GM18520 (cell line): ENCODE measurements around the gene APOD.

ENCODE experiments used
- ATAC-seq: cut with Tn5 transposase; IDR thresholded peaks from one replicate; pipeline ENCODE4 v1.9.1; 2021; ENCODE audit not compliant: unreplicated experiment

APOD gene

DNA sequence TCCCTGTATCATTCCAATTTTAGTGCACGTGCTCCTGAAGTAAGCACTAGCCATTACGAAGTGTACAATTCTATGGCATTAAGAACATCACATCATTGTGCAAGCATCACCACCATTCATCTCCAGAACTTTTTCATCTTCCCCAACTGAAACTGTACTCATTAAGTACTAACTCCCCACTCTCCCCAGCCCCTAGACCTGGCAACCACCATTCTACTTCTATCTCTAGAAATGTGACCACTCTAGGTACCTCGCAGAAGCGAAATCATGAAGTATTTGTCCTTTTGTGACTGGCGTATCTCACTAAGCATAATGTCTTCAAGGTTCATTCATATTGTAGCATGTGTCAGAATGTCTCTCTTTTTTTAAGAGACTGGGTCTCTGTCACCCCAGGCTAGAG is 52.1 kb downstream of the APOD start:
- ATAC-seq, result no peak

DNA sequence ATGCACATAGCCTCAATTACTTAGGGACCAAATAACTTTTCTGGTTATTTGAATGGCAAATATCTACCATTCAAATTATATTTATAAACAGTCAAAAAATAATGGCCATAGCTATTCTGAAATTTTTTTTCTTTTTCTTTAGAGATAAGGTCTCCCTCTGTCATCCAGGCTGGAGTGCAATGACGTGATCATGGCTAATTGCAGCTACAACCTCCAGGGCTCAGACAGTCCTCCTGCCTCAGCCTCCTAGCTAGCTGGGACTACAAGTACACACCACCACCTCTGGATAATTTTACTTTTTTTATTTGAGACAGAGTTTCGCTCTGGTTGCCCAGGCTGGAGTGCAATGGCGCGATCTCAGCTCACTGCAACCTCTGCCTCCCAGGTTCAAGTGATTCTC is 57.2 kb downstream of the APOD start:
- ATAC-seq, result no peak

DNA sequence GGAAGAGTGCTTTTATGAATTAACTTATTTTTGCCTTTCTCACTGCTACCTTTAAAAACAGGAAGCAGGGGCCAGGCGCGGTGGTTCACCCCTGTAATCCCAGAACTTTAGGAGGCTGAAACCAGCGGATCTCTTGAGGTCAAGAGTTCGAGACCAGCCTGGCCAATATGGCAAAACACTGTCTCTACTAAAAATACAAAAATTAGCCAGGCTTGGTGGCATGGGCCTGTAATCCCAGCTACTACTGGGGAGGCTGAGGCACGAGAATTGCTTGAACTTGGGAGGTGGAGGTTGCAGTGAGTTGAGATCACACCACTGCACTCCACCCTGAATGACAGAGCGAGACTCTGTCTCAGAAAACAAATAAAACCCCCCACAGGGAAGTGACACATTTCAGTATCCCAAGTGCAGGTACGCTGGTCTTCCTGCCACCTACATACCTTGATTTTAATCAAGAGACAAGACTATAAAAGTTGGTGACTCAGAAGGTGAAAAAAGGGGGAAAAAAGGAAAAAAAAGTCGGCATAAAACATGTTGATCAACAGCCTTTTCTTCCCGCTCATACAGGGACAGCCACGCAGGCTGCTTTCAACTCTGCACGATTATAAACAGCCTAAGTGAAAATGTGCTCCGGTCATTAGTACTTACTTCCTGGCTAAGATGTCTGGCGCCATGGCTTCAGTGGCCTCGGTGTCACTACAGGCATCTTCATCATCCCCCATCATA is 59.4 kb downstream of the APOD start:
- no peak for ATAC-seq

DNA sequence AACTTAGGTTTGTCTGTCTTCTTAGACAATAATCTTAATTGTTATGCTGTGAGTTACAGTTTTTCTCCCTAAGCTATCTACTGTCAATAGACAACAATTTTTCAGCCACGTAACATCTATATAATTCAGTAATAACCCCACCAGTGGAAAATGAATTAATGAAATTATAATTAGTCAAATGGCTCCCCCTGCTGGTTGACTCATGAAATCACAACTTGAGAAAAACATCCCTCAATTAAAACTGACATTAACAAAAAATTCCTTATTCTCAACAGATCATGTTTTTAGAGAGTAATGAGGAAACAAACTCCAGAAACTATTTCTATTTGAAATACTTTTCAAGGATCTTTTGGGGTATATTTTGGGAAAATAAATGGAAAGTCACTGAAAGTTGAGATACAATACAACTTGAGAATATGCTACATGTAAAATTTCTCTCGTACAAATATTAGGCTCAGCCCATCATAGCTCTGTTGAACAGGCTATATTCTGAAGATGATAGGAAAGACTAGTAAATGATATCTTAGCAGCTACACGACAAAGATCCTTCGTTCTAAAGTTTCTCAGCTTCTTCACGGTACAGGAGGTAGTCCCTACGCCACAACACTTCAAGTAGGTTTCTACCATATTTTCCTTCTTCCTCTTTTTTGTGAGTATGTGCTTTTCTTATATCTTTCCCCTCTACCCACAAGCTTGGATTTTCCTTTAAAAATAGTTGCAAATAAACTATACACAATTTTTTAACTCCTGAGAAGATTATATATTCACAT is 61.3 kb downstream of the APOD start:
- no peak for ATAC-seq
